HTR-8/SVneo (cell line): ENCODE measurements around the gene AXIN1.
"Not testable (repeated sequence)": the region's sequence is repeated elsewhere in the genome, so short reads cannot be mapped to it uniquely, and the experiment has no call there.

Source experiments
- DNase-seq: peaks from one replicate; pipeline ENCODE4 v3.0.0; 2011; ENCODE audit warnings: low spot score, mixed read lengths; ENCODE audit not compliant: insufficient read length
- FAIRE-seq: peaks from 2 replicates; lab custom pipeline; 2011; peaks lifted over from hg19 to GRCh38; lab: Jason Lieb, UNC

Gene AXIN1

GRCh38 chr16:352547-353403, at the start of gene AXIN1:
Gene AXIN1, minus strand, starts transcription at chr16:352723. Its CDS starts 5,698 bp downstream, at chr16:347025.
- FAIRE-seq = peak; percentile 80
- peak; percentile 86 for DNase-seq

- FAIRE-seq = no peak
These were observed 49.2 kb upstream of the AXIN1 start, which contains the start of gene DECR2 for GRCh38 chr16:401468-402348. Gene DECR2, plus strand, starts transcription at chr16:401885. Its CDS starts 79 bp downstream, at chr16:401964.

GRCh38 chr16:400061-400591, 47.6 kb upstream of the AXIN1 start:
- no peak for FAIRE-seq

More at GRCh38 chr16:401468-402348, 49.2 kb upstream of the AXIN1 start, which contains the start of gene DECR2:
- DNase-seq = peak; percentile 91

GRCh38 chr16:399340-400019, 47.0 kb upstream of the AXIN1 start:
- DNase-seq = no peak
- no peak for FAIRE-seq

More at GRCh38 chr16:400061-400591, 47.6 kb upstream of the AXIN1 start:
- DNase-seq = no peak

GRCh38 chr16:398561-399339, 46.2 kb upstream of the AXIN1 start:
- no peak for FAIRE-seq
- DNase-seq = no peak

- FAIRE-seq = no peak
- no peak for DNase-seq
These were observed 45.3 kb upstream of the AXIN1 start for GRCh38 chr16:397736-398332.

- FAIRE-seq (no peak), DNase-seq (no peak)
These were observed 44.7 kb upstream of the AXIN1 start, which contains the start of gene NME4 for GRCh38 chr16:397135-397661. Gene NME4, plus strand, starts transcription at chr16:397199. Its CDS starts 24 bp downstream, at chr16:397223.

- DNase-seq (peak; percentile 73), FAIRE-seq (peak; percentile 72)
These were observed 44.1 kb upstream of the AXIN1 start for GRCh38 chr16:396605-397004.

GRCh38 chr16:396199-396598, 43.7 kb upstream of the AXIN1 start:
- FAIRE-seq (no peak), DNase-seq (no peak)

GRCh38 chr16:392450-393030, 40.0 kb upstream of the AXIN1 start:
- FAIRE-seq (no peak), DNase-seq (no peak)

- no peak for DNase-seq
- no peak for FAIRE-seq
These were observed 39.4 kb upstream of the AXIN1 start for GRCh38 chr16:391885-392335.

GRCh38 chr16:389352-389751, 36.8 kb upstream of the AXIN1 start:
- no peak for DNase-seq
- no peak for FAIRE-seq

GRCh38 chr16:387761-388666, 35.5 kb upstream of the AXIN1 start:
- DNase-seq, FAIRE-seq: not testable (repeated sequence)

- DNase-seq (no peak), FAIRE-seq (no peak)
These were observed 34.2 kb upstream of the AXIN1 start for GRCh38 chr16:386641-387156.

- FAIRE-seq (peak; percentile 13), DNase-seq (no peak)
These were observed 31.0 kb upstream of the AXIN1 start for GRCh38 chr16:383326-384051.
